Adrenal gland (tissue), 12 donors: ENCODE data around the gene NFKBIA. TPM values are rescaled to one million over a fixed set of nuclear protein-coding genes. Genes with fewer than 3 reads are reported as not detected.
A peak's percentile ranks its signal among the peaks of the same experiment; 100 is the strongest.

Experiments used
- DNase-seq, 7 donors: peaks; one replicate each; pipeline ENCODE4 v3.0.0-alpha.2; 2019 to 2020
- H3K27ac ChIP-seq, 5 donors: fragments of 200-600 bp; sonication (generic) in 4 of 5; 1 replicate in 3 of 5; 2 replicates in 2 of 5; pipeline versions ENCODE4 v1.5.1 to v1.8.0; 2016 to 2020; ENCODE audit warnings: mild to moderate bottlenecking in 1 of 5
- H3K27me3 ChIP-seq: fragments of 200-600 bp; 2 replicates; pipeline ENCODE4 v1.8.0; 2021
- H3K36me3 ChIP-seq, 2 donors: fragments of 200-600 bp; replicated peaks in 1 of 2; 1 replicate in 1 of 2; 2 replicates in 1 of 2; pipeline versions ENCODE4 v1.5.1 to v1.8.0; 2018 to 2022
- H3K4me1 ChIP-seq, 2 donors: fragments of 200-600 bp; replicated peaks in 1 of 2; 1 replicate in 1 of 2; 2 replicates in 1 of 2; pipeline versions ENCODE4 v1.5.1 to v1.8.0; 2018 to 2021
- H3K4me3 ChIP-seq, 4 donors: fragments of 200-600 bp; sonication (generic) in 3 of 4; one replicate each; pipeline ENCODE4 v1.5.1; 2016 to 2018
- H3K9me3 ChIP-seq, 3 donors: fragments of 200-600 bp; sonication (generic) in 1 of 3; replicated peaks in 1 of 3; 1 replicate in 2 of 3; 2 replicates in 1 of 3; pipeline versions ENCODE4 v1.5.1 to v1.8.0; 2016 to 2021
- CTCF ChIP-seq, 6 experiments: fragments of 450-650 bp in 4 of 6; fragments of 200-600 bp in 2 of 6; sonication (generic) in 1 of 6; IDR thresholded peaks; 1 replicate in 5 of 6; 2 replicates in 1 of 6; pipeline versions ENCODE4 v1.5.1 to v1.8.0; 2016 to 2021; ENCODE audit warnings: antibody characterized with exemption in 6 of 6, mild to moderate bottlenecking in 2 of 6, moderate library complexity in 1 of 6
- POLR2A ChIP-seq, 2 donors: fragments of 450-650 bp; IDR thresholded peaks; one replicate each; pipeline ENCODE4 v1.6.1; 2017; ENCODE audit warnings: antibody characterized with exemption in 2 of 2, mild to moderate bottlenecking in 2 of 2, moderate library complexity in 1 of 2
- WGBS, 4 donors: extraction: QIAGEN DNeasy Blood & Tissue Kit in 2 of 4; methylation state at CpG; one replicate each; pipeline versions ENCODE4 v1.1.5 to v1.1.7; 2013 to 2017; 5-methylcytosine and 5-hydroxymethylcytosine counted together
- intact Hi-C, 2 donors: fragments of 100-400 bp; cut with DNase I; formaldehyde crosslinking; loops; one replicate each; pipeline versions ENCODE4 v1.14.1 to v1.15.0; 2022 to 2023
- polyA plus RNA-seq, 3 donors: library from polyadenylated mRNA; stranded (reverse); fragments of 200-250 nt in 2 of 3; fragments of 350-450 nt in 1 of 3; fragmentation: Illumina TruSeq in 1 of 3; extraction: RNeasy Lipid Tissue Mini Kit (QIAGEN cat#74804) in 1 of 3; gene quantifications; one replicate each; pipeline ENCODE4 v1.2.3, GENCODE V29; 2013 to 2014
- total RNA-seq, 9 donors: library from RNA; depleted of rRNA in 4 of 9; stranded (reverse); fragments of >200 nt in 4 of 9; fragments of 120-200 nt in 1 of 9; fragmentation: NEBNext Ultra II Directional in 1 of 9; extraction: Animal tissue kit (Norgen Biotek cat#: 25700) in 1 of 9; gene quantifications; one replicate each; pipeline versions ENCODE4 v1.1.0 to v1.2.4, GENCODE V29; 2013 to 2023
- donor health status: healthy with polysubstance abuse.
- donor health status: Bipolar disorder and iron deficiency.
- donor health status: DM: yes; HTN: yes; CAD: no.
- donor health status: DM: no; HTN: no; CAD: no.
- donor health status: DM: no; HTN: no; CAD: no.
- donor health status: DM: yes; HTN: yes; CAD: no.

NFKBIA gene
- total and polyA plus RNA-seq, 12 donors, result 100 to 677 (median 218) TPM

GRCh38 chr14:35387219-35387618 is 17.3 kb downstream of the NFKBIA start:
- no peaks in the 10 kb centered on the region for H3K27me3 ChIP-seq
- intact Hi-C loops, result no loop called here
- TF ChIP-seq POLR2A (IDR thresholded peaks at IDR 0.05) (no peak), CTCF (IDR thresholded peaks at IDR 0.05) (no peak)
- H3K4me1 ChIP-seq, result peaks cover 21 to 29% of the 10 kb centered on the region in 2 donors
- no peak overlapping the region for H3K27ac ChIP-seq
- no peaks in the 10 kb centered on the region for H3K36me3 ChIP-seq
- H3K9me3 ChIP-seq, result no peaks in the 10 kb centered on the region
- no peak for DNase-seq
- no peak overlapping the region for H3K4me3 ChIP-seq
- 88 to 93% (median 91%) methylated on average over 7 of the region's 7 CpGs for WGBS, 4 donors

- Histone ChIP-seq H3K27me3 (no peaks in the 10 kb centered on the region), H3K4me1 (peaks cover 21 to 29% of the 10 kb centered on the region in 2 donors), H3K9me3 (no peaks in the 10 kb centered on the region), H3K4me3 (no peak overlapping the region), H3K36me3 (no peaks in the 10 kb centered on the region), H3K27ac (peak overlapping the region in 3 of 5 donors; percentile 72 to 91 (median 89))
- TF ChIP-seq POLR2A (IDR thresholded peaks at IDR 0.05), result no peak
- no peak for TF ChIP-seq CTCF (IDR thresholded peaks at IDR 0.05)
- 74 to 80% (median 78%) methylated on average over 12 of the region's 12 CpGs for WGBS, 4 donors
- peak in 1 of 7 donors; percentile 68 for DNase-seq
- intact Hi-C loops, result no loop called here
These were observed 17.9 kb downstream of the NFKBIA start for GRCh38 chr14:35386673-35387125.

GRCh38 chr14:35385042-35385839 is 19.3 kb downstream of the NFKBIA start:
- TF ChIP-seq CTCF (IDR thresholded peaks at IDR 0.05) (no peak), POLR2A (IDR thresholded peaks at IDR 0.05) (peak in 1 of 2 donors; percentile 77)
- intact Hi-C loops, result no loop called here
- H3K27ac ChIP-seq, result peak overlapping the region in 4 of 5 donors; percentile 72 to 91 (median 84)
- peak; percentile 82 to 95 (median 93) for DNase-seq
- no peaks in the 10 kb centered on the region for H3K27me3 ChIP-seq
- peaks cover 21 to 29% of the 10 kb centered on the region in 2 donors for H3K4me1 ChIP-seq
- H3K36me3 ChIP-seq, result no peaks in the 10 kb centered on the region
- H3K9me3 ChIP-seq, result no peaks in the 10 kb centered on the region
- WGBS, 4 donors, result 39 to 63% (median 51%) methylated on average over 11 to 15 of the region's 15 CpGs
- H3K4me3 ChIP-seq, result no peak overlapping the region

GRCh38 chr14:35384455-35385041 is 20.0 kb downstream of the NFKBIA start:
- WGBS, 4 donors, result 53 to 58% (median 56%) methylated on average over 9 to 11 of the region's 11 CpGs

More at GRCh38 chr14:35384455-35385041, 20.0 kb downstream of the NFKBIA start:
- H3K9me3 ChIP-seq, result no peaks in the 10 kb centered on the region
- intact Hi-C loops, result no loop called here
- TF ChIP-seq CTCF (IDR thresholded peaks at IDR 0.05) (no peak), POLR2A (IDR thresholded peaks at IDR 0.05) (peak in 1 of 2 donors; percentile 44)
- H3K4me3 ChIP-seq, result no peak overlapping the region
- peak; percentile 60 to 89 (median 79) for DNase-seq
- no peaks in the 10 kb centered on the region for H3K36me3 ChIP-seq
- H3K27me3 ChIP-seq, result no peaks in the 10 kb centered on the region
- peaks cover 21 to 29% of the 10 kb centered on the region in 2 donors for H3K4me1 ChIP-seq
- peak overlapping the region; percentile 20 to 91 (median 80) for H3K27ac ChIP-seq
